GM20000 (cell line): Measurements from ENCODE around the gene FAM53B.

ENCODE experiments used
- DNase-seq: peaks from one replicate; pipeline ENCODE4 v3.0.0; 2012; ENCODE audit warnings: low spot score
- CTCF ChIP-seq: IDR thresholded peaks from 2 replicates; pipeline ENCODE4 v1.5.1; 2012; ENCODE audit warnings: mild to moderate bottlenecking, control low read depth; ENCODE audit errors: extremely low read depth, missing control alignments

Gene FAM53B

GRCh38 chr10:124701435-124701834 is 42.7 kb downstream of the FAM53B start:
- DNase-seq: no peak
- TF ChIP-seq CTCF: no peak

GRCh38 chr10:124701038-124701365 is 43.2 kb downstream of the FAM53B start:
- no peak for DNase-seq
- TF ChIP-seq CTCF: no peak

GRCh38 chr10:124700293-124701037 is 43.7 kb downstream of the FAM53B start:
- no peak for TF ChIP-seq CTCF
- no peak for DNase-seq

GRCh38 chr10:124699471-124700292 is 44.5 kb downstream of the FAM53B start:
- no peak for DNase-seq
- TF ChIP-seq CTCF: no peak

GRCh38 chr10:124698545-124699469 is 45.4 kb downstream of the FAM53B start:
- no peak for DNase-seq
- TF ChIP-seq CTCF: no peak

- TF ChIP-seq CTCF: no peak
- peak; percentile 49 for DNase-seq
These were observed 46.2 kb downstream of the FAM53B start for GRCh38 chr10:124697837-124698544.
